Measurements from ENCODE around the gene CYTH4. TPM values are rescaled to one million over a fixed set of nuclear protein-coding genes. Genes with fewer than 3 reads are reported as not detected.

CYTH4 gene
- total and polyA plus RNA-seq, 2 donors (not counting 3 experiments of a cell fraction or from before 2014, with no cell fraction given) = 0.06 TPM; not detected in 1

DNA sequence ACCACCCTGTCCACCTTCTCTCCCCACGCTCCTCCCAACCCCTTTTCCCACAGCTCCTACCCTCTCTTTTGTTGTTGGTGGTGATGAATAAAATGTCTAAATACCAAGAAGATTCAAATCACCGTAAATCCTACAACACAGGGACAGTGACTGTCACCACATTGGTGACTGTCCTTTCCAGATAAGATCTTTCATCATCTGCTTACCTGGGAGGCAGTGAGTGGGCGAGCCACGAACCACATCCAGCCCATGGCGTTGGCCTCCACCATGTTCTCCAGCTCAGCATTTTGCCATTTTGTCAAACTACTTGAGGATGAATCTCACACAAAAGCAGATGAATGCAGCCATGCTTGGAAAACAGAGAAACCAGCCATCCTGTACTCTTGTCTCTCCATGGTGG, 6.7 kb upstream of the CYTH4 start:
- DNase-seq (ENCODE audit: low read depth, low spot score) = no peak
- Histone ChIP-seq H3K9ac (replicated peaks; ENCODE audit: extremely low read depth, insufficient read depth, low read length) (no peak overlapping the region), H3K9me3 (replicated peaks; ENCODE audit: control insufficient read depth, insufficient read depth, low read length) (no peaks in the 10 kb centered on the region), H3K36me3 (ENCODE audit: control insufficient read depth in 2 of 2, extremely low read depth in 1 of 2, insufficient read depth in 2 of 2, low read length in 2 of 2) (no peaks in the 10 kb centered on the region), H3K27me3 (ENCODE audit: control insufficient read depth in 2 of 2, insufficient read depth in 2 of 2, low read length in 2 of 2) (no peaks in the 10 kb centered on the region), H3K4me1 (ENCODE audit: control insufficient read depth, extremely low read depth, insufficient read depth, low read length) (peaks cover 11% of the 10 kb centered on the region), H3K4me3 (replicated peaks in 1 of 3; ENCODE audit: insufficient read depth in 1 of 3, low read depth in 1 of 3, low read length in 3 of 3) (no peak overlapping the region), H3K27ac (ENCODE audit: insufficient read depth, low read depth, low read length) (no peak overlapping the region), H2AFZ (ENCODE audit: low read depth, low read length) (no peak overlapping the region), H4K20me1 (replicated peaks; ENCODE audit: control insufficient read depth, extremely low read depth, insufficient read depth, low read length) (no peaks in the 10 kb centered on the region), H3K9me1 (replicated peaks; ENCODE audit: control insufficient read depth, extremely low read depth, insufficient read depth, low read length) (no peaks in the 10 kb centered on the region), H3K79me2 (ENCODE audit: control insufficient read depth, insufficient read depth, low read length) (no peaks in the 10 kb centered on the region), H3K4me2 (ENCODE audit: insufficient read depth, low read length) (no peak overlapping the region)
- BruUV-seq (replicated peaks) = no TSS peak
- dilution Hi-C loops (cut with MboI; ENCODE audit: extremely low pct_ligation_motif_present, low sequenced_read_pairs) (no loop called here), intact Hi-C loops (cut with micrococcal nuclease) (no loop called here)
- no peak for TF ChIP-seq FOS (IDR thresholded peaks at IDR 0.05; ENCODE audit: borderline replicate concordance, insufficient read depth, low read length)
- TF ChIP-seq, protein P1, sequence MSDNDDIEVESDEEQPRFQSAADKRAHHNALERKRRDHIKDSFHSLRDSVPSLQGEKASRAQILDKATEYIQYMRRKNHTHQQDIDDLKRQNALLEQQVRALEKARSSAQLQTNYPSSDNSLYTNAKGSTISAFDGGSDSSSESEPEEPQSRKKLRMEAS (IDR thresholded peaks at IDR 0.05; ENCODE audit: insufficient read depth, insufficient read length) = no peak
- no peak for TF ChIP-seq POLR2AphosphoS5 (IDR thresholded peaks at IDR 0.05; ENCODE audit: insufficient read depth, low read depth, low read length)
- no peak for TF ChIP-seq MYC (IDR thresholded peaks at IDR 0.05; ENCODE audit: low read depth, low read length)
- TF ChIP-seq, protein P2, sequence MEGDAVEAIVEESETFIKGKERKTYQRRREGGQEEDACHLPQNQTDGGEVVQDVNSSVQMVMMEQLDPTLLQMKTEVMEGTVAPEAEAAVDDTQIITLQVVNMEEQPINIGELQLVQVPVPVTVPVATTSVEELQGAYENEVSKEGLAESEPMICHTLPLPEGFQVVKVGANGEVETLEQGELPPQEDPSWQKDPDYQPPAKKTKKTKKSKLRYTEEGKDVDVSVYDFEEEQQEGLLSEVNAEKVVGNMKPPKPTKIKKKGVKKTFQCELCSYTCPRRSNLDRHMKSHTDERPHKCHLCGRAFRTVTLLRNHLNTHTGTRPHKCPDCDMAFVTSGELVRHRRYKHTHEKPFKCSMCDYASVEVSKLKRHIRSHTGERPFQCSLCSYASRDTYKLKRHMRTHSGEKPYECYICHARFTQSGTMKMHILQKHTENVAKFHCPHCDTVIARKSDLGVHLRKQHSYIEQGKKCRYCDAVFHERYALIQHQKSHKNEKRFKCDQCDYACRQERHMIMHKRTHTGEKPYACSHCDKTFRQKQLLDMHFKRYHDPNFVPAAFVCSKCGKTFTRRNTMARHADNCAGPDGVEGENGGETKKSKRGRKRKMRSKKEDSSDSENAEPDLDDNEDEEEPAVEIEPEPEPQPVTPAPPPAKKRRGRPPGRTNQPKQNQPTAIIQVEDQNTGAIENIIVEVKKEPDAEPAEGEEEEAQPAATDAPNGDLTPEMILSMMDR (IDR thresholded peaks at IDR 0.05; ENCODE audit: extremely low read depth in 1 of 2, insufficient read depth in 1 of 2, low read depth in 1 of 2, low read length in 2 of 2) = no peak
- no peak for TF ChIP-seq POLR2A (IDR thresholded peaks at IDR 0.05; ENCODE audit: low read depth, low read length)
- no peak for TF ChIP-seq JUN (IDR thresholded peaks at IDR 0.05; ENCODE audit: borderline replicate concordance, insufficient read depth, insufficient read length, low read depth)
- TF ChIP-seq GATA2 (IDR thresholded peaks at IDR 0.05; ENCODE audit: insufficient read depth, insufficient read length, low read depth, low read length) = no peak
- no peak for TF ChIP-seq EZH2 (IDR thresholded peaks at IDR 0.05; ENCODE audit: borderline replicate concordance, low read depth, low read length, severe bottlenecking)
- FAIRE-seq = no peak
- ChIA-PET CTCF (interaction anchor here (0.9 kb wide), 1 partner anchor 181 kb away, joined by 3 read pairs; no protein-coding TSS in a partner anchor), POLR2A (no interaction called here)

All from endothelial cell of umbilical vein (primary cell).